Activated T-helper 1 cell treated with anti-CD3 and anti-CD28 coated beads, Interleukin-2, amount 50 U/mL, for 16 hours (primary cell): ENCODE measurements around the gene SCML1.

Experiments
- DNase-seq, 2 donors: peaks; one replicate each; pipeline ENCODE4 v3.0.0-alpha.2; 2020; ENCODE audit warnings: low read depth in 1 of 2, low spot score in 1 of 2

Gene SCML1

DNA sequence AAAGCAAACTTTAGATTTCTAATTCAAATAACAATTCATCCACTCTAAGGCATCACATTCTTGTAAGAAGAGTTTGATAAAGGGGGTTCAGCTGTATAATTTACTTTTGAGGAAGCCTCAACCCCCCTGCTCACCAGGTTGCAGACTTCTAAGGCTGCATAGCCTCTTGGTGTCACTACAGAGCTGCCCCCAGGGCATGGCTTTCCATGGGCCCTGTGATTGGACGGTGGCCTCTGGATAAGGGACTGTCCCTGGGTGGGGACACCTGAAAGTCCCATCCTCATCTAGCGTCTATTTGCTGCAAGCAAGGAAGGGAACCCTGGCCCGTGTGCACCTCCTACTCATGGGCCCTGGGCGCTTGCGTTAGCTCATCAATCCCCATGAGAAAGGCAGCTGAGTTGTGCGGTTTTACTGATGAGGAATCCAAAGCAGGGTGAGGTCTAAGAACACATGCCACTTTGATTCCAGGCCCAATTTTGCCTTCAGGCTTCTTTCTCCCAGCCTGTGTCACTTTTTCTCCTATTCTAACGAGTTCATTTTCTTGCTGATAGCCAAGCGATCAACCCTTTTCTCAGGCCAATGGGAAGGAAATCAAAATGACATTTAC lies 51.8 kb downstream of the SCML1 start:
- DNase-seq, result no peak

DNA sequence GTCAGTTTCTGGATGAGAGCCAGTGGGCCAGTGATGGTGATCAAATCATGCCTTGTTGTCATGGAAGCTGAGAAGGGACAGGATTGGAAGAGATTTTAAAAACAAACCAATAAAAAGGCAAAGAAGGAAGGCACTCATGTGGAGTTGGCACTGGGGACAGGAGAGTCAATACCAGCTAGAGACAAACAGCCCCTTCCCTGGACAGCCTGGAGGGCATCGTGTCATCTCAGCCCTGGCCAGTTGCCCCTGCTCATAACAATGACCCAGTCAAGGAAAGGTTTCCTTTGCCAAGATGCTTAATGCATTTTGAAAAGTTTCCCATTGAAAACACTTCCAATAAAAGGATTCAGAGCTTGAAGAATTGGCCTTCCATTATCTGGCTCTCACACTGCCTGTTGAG lies 55.5 kb downstream of the SCML1 start:
- DNase-seq, result no peak

DNA sequence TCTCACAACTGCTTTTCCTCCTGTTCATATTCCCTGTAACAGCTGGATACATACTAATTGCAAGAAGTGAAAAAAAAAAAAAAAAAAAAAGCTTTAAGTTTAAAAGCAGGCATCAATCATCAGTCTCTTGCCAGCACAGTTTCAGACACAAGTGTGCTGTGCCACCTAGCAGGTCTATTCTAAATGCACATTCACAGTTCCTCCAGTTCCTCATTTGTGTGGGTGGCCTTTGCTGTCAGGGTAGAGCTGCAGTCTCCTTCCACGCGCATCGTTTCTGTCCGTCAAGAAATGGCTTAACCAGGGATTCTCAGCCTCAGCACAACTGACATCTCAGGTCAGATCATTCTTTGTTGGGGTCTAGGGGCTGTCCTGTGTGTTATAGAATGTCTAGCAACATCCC lies 61.6 kb downstream of the SCML1 start:
- no peak for DNase-seq

DNA sequence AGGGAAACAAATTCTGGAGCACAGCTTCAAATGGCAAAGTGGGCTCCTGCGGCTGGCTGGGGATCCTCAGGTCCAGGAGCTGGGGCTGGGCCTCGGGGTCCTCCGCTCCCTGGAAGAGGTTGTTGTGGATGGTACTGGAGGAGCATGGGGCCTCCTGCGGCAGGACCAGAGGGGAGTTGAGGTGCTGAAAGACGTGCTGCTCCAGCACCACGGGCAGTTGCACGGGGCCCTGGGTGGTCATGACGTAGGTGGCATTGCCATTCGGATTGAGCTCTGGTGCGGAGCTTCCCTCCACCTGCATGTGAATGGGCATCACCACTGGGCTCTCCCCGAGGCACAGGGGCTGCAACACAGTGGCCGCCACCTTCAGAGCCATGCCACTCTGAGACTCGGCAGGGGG lies 64.1 kb downstream of the SCML1 start:
- no peak for DNase-seq

DNA sequence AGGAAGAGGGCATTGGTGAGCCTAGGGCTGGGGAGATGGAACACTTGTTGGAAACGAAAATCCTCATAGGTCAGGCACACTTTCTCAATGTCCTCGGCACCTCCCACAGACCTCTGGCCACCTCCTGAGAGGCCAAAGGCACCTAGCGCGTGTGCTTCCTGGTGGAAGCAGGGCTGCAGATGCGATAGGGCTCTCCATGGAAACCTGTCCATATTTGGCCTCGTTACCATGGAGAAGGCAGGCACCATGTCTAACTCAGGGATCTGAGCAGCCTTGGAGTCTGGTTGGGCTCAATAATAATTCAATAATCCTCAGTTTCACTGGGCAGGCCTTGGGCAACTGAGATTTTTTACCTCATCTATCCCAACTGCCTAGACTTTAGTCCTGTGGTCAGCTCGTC lies 65.5 kb downstream of the SCML1 start:
- DNase-seq, result no peak

DNA sequence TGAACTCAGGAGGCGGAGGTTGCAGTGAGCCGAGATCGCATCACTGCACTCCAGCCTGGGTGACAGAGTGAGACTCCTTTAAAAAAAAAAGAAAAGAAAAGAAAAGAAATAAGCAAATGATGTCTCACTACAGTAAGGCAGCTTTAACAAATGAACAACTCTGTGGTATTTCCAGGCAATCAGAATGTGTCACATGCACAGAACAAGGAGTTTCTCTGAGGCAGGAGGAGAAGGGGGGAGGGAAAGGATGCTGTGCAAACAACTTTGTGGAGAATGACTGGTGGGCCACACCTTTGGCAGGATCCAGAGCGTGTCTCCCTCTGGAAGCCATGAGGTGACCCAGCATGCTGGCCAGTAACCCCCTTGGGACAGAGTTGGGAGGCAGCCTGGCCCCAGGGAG lies 66.2 kb downstream of the SCML1 start:
- DNase-seq, result no peak
